GM19468 (cell line): ENCODE measurements around the gene TMBIM6.

Source experiments
- ATAC-seq: cut with Tn5 transposase; IDR thresholded peaks from one replicate; pipeline ENCODE4 v1.9.1; 2021; ENCODE audit warnings: mild to moderate bottlenecking, moderate library complexity, moderate number of reproducible peaks; ENCODE audit not compliant: unreplicated experiment; ENCODE audit errors: extremely low read depth

TMBIM6 gene

GRCh38 chr12:49794811-49795653 lies 53.7 kb downstream of the TMBIM6 start:
- no peak for ATAC-seq

GRCh38 chr12:49795654-49796105 lies 54.3 kb downstream of the TMBIM6 start:
- no peak for ATAC-seq

GRCh38 chr12:49796155-49796554 lies 54.8 kb downstream of the TMBIM6 start:
- ATAC-seq: no peak

- no peak for ATAC-seq
These were observed 55.5 kb downstream of the TMBIM6 start for GRCh38 chr12:49796606-49797448.

- ATAC-seq: no peak
These were observed 56.1 kb downstream of the TMBIM6 start for GRCh38 chr12:49797449-49797776.

GRCh38 chr12:49798248-49798647 lies 56.9 kb downstream of the TMBIM6 start:
- no peak for ATAC-seq

- ATAC-seq: no peak
These were observed 57.6 kb downstream of the TMBIM6 start for GRCh38 chr12:49798934-49799333.

- ATAC-seq: no peak
These were observed 59.2 kb downstream of the TMBIM6 start for GRCh38 chr12:49800421-49801140.

GRCh38 chr12:49801141-49802063 lies 60.0 kb downstream of the TMBIM6 start:
- ATAC-seq: no peak

- no peak for ATAC-seq
These were observed 62.5 kb downstream of the TMBIM6 start for GRCh38 chr12:49803693-49804450.

- no peak for ATAC-seq
These were observed 63.5 kb downstream of the TMBIM6 start for GRCh38 chr12:49804821-49805220.

GRCh38 chr12:49805409-49805808 lies 64.1 kb downstream of the TMBIM6 start:
- no peak for ATAC-seq

- no peak for ATAC-seq
These were observed 65.0 kb downstream of the TMBIM6 start for GRCh38 chr12:49806321-49806813.

- ATAC-seq: no peak
These were observed 65.5 kb downstream of the TMBIM6 start for GRCh38 chr12:49806877-49807276.

- ATAC-seq: no peak
These were observed 66.7 kb downstream of the TMBIM6 start for GRCh38 chr12:49807991-49808580.

GRCh38 chr12:49808686-49809380 lies 67.5 kb downstream of the TMBIM6 start:
- no peak for ATAC-seq

GRCh38 chr12:49809381-49809905 lies 68.1 kb downstream of the TMBIM6 start:
- no peak for ATAC-seq
